Activated CD4-positive, alpha-beta T cell treated with anti-CD3 and anti-CD28 coated beads, Interleukin-2, amount 50 U/mL, for 4 hours (primary cell): ENCODE results near the gene P2RX2.

Experiments used
- DNase-seq, 2 experiments: peaks; one replicate each; pipeline ENCODE4 v3.0.0-alpha.2; 2020

Gene P2RX2

GRCh38 chr12:132620899-132621656 lies 2.5 kb downstream of the P2RX2 start:
- no peak for DNase-seq

- no peak for DNase-seq
Measured at GRCh38 chr12:132621657-132622435, 3.3 kb downstream of the P2RX2 start.

- no peak for DNase-seq
Measured at GRCh38 chr12:132622437-132623071, 4.0 kb downstream of the P2RX2 start.

GRCh38 chr12:132623072-132623869 lies 4.7 kb downstream of the P2RX2 start:
- DNase-seq = no peak

GRCh38 chr12:132624186-132624855 lies 5.7 kb downstream of the P2RX2 start:
- DNase-seq = no peak

- no peak for DNase-seq
Measured at GRCh38 chr12:132624910-132625630, 6.5 kb downstream of the P2RX2 start.

- no peak for DNase-seq
Measured at GRCh38 chr12:132625731-132626430, 7.3 kb downstream of the P2RX2 start.

GRCh38 chr12:132629330-132629729 lies 10.8 kb downstream of the P2RX2 start:
- no peak for DNase-seq

- no peak for DNase-seq
Measured at GRCh38 chr12:132630672-132631071, 12.1 kb downstream of the P2RX2 start.

GRCh38 chr12:132631666-132632065 lies 13.1 kb downstream of the P2RX2 start:
- DNase-seq = no peak

- no peak for DNase-seq
Measured at GRCh38 chr12:132632521-132633228, 14.1 kb downstream of the P2RX2 start.

GRCh38 chr12:132633398-132633797 lies 14.8 kb downstream of the P2RX2 start:
- DNase-seq = no peak

- no peak for DNase-seq
Measured at GRCh38 chr12:132633901-132634300, 15.3 kb downstream of the P2RX2 start.

- no peak for DNase-seq
Measured at GRCh38 chr12:132634411-132634990, 15.9 kb downstream of the P2RX2 start.

- DNase-seq = no peak
Measured at GRCh38 chr12:132635076-132635955, 16.7 kb downstream of the P2RX2 start.

- DNase-seq = no peak
Measured at GRCh38 chr12:132637811-132638210, 19.2 kb downstream of the P2RX2 start.

GRCh38 chr12:132638541-132639408 lies 20.2 kb downstream of the P2RX2 start:
- no peak for DNase-seq
